Right renal pelvis (tissue), 4 donors: ENCODE measurements around the gene MACROD2. TPM values are rescaled to one million over a fixed set of nuclear protein-coding genes. Genes with fewer than 3 reads are reported as not detected.

Experiments
- DNase-seq, 4 donors: peaks; one replicate each; pipeline ENCODE4 v3.0.0-alpha.2; 2013; ENCODE audit warnings: low read depth in 4 of 4, low spot score in 3 of 4, missing footprints in 1 of 4
- polyA plus RNA-seq, 4 donors: library from polyadenylated mRNA; unstranded; fragments of 120-200 nt; gene quantifications; one replicate each; pipeline ENCODE4 v1.2.1, GENCODE V29; 2013; ENCODE audit not compliant: insufficient read length in 4 of 4

MACROD2 gene
- polyA plus RNA-seq, 4 donors: 12.4 to 14.4 (median 13.6) TPM

DNA sequence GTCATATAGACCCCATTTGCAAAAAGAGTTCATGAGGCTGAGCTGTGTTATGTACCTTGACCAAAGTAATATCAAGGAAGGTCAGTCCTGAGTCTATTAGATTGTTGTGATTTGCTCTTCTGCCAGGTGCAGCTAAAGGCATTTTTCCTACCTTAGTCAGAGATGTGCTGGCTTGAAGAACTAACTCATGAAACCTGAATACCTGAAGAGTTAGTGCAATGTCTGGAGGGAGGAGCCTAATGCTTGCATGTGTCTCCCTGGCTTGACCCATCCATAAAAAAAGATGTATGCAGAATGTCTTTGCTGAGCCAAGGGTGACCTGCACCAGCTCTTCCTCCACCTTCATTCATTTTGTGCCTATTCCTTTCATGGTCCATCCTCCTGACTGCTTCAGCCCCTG, 1835.9 kb downstream of the MACROD2 start:
- DNase-seq: no peak

DNA sequence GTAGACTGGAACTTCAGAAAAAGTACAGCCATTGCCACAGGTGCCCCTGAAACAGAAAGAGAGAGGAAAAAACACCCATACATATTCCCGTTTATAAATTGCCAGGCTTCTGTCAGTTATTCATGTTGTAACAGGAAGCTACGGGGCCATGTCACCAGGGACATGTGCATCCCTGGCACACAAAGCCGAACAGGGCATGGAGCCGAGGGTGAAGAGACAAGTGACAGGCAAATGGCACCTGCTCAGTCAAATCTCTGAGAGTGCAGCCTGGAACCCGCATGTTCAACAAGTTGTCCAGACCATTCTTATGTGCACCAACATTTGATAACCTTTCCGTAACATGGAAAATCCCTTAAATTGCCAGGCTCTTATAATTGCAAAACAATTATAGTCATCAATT, 1837.2 kb downstream of the MACROD2 start:
- no peak for DNase-seq

GRCh38 chr20:15834857-15835256, 1839.5 kb downstream of the MACROD2 start:
- DNase-seq: no peak

DNA sequence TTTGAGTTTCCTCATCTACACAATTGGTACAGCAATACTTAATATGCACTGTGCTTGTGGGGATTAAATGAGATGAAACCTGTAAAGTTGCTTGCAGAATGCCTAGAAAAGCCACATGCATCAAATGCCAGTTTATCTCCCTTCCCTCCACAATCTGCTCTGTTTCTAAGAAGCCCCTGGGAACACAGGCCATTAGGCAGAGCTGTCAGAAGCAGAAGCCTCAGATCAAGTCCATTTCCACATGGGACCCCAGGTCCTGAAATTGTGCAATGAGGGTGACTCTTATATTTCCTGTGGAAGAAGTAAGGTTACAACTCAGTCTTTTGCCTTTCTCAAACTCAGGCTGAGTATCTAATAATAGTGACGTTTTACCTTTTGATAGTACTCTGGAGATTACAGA, 1840.5 kb downstream of the MACROD2 start:
- no peak for DNase-seq

- DNase-seq: no peak
Measured at GRCh38 chr20:15836634-15837033, 1841.3 kb downstream of the MACROD2 start.

- DNase-seq: no peak
Measured at GRCh38 chr20:15837563-15837962, 1842.2 kb downstream of the MACROD2 start.

- no peak for DNase-seq
Measured at GRCh38 chr20:15838466-15838865, 1843.2 kb downstream of the MACROD2 start.

DNA sequence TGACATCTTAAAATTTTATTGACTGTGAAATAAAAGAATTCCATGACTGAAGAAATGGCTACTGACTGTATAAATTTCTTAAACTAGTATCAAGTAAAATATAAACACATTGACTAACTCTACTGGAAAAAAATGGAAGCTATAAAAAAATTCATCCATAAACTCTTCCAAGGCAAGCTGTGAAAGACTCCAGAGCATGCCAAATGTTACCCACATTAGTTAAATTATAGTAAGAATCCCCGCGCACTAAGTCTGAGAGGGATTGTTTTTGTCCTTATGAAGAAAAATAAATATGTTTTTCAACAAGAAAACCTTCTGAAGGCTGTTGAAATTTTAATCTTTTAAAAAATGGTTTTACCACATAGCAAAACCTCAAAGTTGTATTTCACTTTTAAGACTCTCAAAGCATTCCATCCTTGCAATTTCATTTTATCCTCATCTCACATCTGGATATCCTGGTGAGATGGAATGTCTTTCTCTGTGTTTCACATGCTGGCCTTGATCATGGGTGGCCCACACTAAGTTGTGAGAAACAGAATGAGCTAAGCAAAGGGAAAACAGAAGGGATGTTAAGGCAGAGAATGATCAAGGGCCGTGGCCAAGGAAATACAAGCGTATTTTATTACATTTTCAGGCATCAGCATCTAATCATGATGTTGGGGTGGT, 1845.5 kb downstream of the MACROD2 start:
- DNase-seq: no peak

DNA sequence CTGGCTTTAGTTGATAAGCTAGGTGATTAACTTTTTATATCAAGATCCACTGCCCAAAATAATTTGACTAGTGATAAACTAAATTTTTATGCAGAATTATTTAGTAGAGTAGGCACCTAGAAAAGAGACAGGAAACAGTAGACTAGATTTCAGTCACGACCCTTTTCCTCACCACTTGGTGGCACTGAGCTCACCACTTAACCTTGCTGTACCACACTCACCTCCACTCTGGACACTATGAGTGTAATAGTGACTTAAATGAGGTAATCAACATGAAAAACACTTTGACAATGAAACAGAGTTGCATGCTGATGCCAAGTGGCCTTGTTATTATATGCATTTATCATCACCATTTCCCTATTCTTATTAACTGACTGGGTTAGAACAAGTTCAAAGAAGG, 1847.6 kb downstream of the MACROD2 start:
- DNase-seq: no peak

DNA sequence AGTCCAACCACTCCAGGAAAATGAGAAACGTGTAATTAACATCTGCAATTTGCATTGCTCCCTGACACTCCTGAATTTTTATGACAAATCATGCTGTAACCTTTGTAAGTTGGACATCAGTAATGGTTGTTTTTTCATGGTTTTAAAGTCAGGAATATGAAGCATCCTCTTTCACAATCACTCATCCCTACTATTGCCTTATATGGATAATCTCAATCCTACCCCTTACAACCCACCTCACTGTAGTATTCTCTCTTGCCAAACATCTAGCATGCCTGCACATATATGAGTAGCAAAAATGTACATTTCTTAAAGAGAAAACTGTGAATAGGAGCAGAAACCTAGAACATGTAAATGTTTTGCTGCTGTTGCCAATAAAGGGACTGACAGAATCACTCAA, 1848.5 kb downstream of the MACROD2 start:
- DNase-seq: no peak

GRCh38 chr20:15847196-15847784, 1852.0 kb downstream of the MACROD2 start:
- no peak for DNase-seq

DNA sequence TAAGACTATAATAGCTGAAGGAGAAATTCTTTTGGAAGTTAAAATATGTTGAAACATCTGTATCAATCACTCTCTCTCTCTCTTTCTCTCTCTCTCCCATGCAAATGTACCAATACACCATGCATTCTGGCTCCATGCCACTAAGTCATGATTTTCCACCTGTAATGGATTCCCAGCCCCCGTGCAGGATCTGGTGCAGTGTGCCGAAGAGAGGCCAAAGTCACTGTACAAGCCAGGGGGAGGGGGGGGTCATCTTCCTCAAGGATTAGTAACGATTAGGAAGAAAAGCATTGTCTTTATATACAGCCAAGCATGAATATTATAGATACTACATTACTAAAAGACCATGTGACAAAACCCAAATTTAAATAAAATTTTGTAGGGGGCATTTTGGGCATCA, 1852.8 kb downstream of the MACROD2 start:
- DNase-seq: no peak

GRCh38 chr20:15848995-15849610, 1853.8 kb downstream of the MACROD2 start:
- no peak for DNase-seq

DNA sequence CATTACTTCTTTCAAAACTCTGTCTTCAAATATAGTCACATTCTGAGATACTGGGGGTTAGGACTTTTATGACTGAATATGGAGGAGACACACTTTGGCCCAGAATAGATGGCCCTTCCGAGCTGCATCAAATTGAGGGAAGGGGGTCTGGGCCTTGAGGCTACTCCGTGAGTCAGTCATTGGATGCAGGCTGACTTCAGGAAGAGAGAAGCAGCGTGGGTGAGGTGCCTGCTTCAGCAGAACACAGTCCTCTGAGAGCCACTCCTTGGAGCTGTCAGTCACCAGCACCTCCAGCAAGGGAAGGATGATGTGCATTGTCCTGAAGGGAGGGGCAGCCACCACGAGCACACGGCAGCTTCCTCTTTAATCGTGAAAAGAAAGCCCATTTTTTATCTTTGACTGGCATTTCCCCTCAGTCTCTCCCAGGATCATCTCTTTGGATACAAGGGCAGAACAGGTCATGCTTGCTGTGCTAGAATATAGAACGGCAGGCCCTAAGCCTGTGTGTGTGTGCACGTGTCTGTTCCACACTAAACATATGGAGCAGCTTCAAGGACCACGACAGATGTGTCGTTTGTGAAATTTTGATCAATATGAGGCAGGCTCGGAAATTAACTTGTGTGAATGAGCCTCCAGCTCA, 1856.4 kb downstream of the MACROD2 start:
- DNase-seq: no peak

DNA sequence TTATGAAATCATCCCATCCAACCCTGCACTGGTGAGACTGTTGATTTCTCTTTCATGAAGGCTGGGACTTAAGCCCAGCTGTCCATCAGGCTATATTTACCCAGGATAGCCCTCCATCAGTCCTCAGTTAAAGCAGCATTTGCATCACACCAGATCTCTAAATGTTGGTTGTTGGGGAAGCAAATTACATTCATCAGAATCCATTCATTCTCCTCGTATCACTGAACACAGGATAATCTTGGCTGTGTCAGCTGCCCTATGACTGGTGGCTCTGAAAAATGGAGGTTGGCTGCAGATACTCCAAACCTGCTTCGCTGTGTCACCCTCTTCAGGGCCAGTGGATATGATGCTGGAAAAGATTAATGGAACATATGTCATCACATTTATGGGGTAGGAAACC, 1859.6 kb downstream of the MACROD2 start:
- DNase-seq: no peak

GRCh38 chr20:15857173-15857784, 1862.0 kb downstream of the MACROD2 start:
- DNase-seq: no peak

DNA sequence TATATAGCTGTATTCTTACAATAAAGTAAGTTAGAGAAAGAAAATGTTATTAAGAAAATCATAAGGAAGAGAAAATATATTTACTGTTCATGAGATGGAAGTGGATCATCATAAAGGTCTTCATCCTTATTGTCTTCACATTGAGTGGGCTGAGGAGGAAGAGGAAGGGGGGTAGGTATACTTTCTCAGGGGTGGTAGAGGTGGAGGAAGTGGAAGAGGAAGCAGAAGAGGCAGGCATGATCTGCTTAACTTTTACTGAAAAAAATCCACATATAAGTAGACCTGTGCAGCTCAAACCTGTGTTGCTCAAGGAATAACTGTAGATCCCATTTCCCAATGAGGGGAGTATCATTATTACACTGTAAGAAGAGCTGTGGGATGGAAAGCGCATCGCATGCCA, 1863.7 kb downstream of the MACROD2 start:
- DNase-seq: no peak

DNA sequence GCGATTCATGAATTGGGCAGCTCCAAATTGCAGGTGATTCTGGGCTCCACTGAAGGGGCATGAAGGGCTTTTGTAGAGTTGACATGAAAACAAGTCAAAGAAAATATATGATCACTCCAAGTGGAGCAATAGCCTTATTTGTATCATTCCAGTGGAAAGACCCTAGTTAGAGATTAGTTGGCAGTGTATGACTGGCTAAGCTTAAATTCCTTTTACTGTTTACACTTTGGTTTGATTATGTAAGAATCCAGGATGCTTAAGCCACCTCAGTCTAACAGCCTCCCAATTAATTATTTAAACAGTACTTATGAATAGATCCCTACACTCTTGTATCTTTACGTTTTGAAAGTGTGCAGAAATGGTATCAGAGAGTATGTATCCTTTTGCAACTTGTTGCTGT, 1865.5 kb downstream of the MACROD2 start:
- no peak for DNase-seq

DNA sequence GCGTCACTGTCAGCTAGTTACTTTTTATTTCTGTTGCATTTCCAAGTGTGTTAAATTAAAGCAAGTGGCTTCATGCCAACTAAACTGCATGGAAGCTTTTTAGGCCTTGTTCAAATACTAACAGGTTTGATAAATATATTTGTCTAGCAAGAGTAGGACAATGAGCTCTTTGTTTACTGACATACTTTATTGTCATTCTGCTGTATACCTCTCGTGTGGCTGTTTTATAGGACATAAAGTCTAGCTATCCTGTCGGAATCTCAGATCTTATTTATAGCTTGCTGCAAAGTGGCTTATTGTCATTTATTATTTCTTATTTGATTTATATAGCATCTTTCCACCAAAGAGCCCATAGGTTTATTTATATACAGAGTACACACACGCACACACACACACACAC, 1866.9 kb downstream of the MACROD2 start:
- no peak for DNase-seq

- no peak for DNase-seq
Measured at GRCh38 chr20:15863735-15864134, 1868.4 kb downstream of the MACROD2 start.

DNA sequence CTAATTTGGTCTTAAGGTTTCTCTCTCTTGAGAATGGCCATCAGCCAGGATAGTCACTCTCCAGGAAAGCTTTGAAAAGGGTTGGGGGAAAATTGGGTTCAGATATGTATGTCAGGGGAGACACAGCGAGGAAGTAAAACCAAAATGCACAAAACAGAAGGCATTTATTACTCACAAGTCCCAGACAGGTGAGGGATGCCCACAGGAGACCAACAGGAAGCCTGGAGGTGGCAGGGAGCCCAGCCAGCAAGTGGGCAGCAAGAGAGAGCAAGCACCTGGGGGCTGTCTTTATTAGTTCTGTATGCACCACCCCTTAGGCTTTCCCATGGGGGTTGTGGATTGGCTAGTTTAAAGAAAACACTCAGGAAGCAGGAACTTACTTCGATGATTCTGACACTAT, 1870.2 kb downstream of the MACROD2 start:
- DNase-seq: no peak
